Measurements from ENCODE around the gene MCHR2. TPM values are rescaled to one million over a fixed set of nuclear protein-coding genes. Genes with fewer than 3 reads are reported as not detected.

Gene MCHR2
- total and polyA plus RNA-seq, 9 donors: not detected

DNA sequence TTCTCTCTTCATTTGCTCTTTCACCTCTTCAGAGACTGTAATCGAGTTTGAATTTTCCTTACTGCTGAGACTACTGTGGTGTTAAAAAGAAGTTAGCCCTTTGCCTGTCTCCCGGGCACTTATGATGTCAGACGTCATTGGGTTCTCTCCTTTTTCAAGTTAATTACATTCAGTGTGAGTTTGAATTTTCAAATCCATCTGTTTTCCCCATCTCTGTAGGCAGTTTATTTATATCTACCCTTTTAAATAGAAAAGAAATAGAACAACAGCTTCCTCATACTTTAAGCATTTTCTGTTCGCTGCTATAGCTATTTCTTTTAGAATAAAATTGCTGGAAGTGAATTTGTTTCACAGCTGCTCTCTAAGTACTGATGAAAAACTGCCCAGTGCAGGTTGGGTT is 81.4 kb downstream of the MCHR2 start:
- no peaks in the 10 kb centered on the region for H3K9me3 ChIP-seq (replicated peaks; ENCODE audit: control insufficient read depth, low read depth, low read length)
- DNase-seq: peak; percentile 27
- H3K27ac ChIP-seq (ENCODE audit: low read length): no peak overlapping the region
- no peaks in the 10 kb centered on the region for H3K27me3 ChIP-seq (ENCODE audit: control insufficient read depth, insufficient read depth, low read length)
- H3K36me3 ChIP-seq (ENCODE audit: control insufficient read depth, insufficient read depth, low read length): no peaks in the 10 kb centered on the region
- no peak overlapping the region for H3K4me3 ChIP-seq (ENCODE audit: low read length)
- H3K4me1 ChIP-seq (ENCODE audit: control insufficient read depth, insufficient read depth, low read length): no peaks in the 10 kb centered on the region
- no CpG with 5 or more reads among the region's 4 CpGs for WGBS (ENCODE audit: insufficient coverage)

- Histone ChIP-seq H3K4me1 (ENCODE audit: control insufficient read depth, insufficient read depth, low read length) (no peaks in the 10 kb centered on the region), H3K36me3 (ENCODE audit: control insufficient read depth, insufficient read depth, low read length) (no peaks in the 10 kb centered on the region), H3K4me3 (ENCODE audit: low read length) (no peak overlapping the region), H3K27me3 (ENCODE audit: control insufficient read depth, insufficient read depth, low read length) (no peaks in the 10 kb centered on the region), H3K27ac (ENCODE audit: low read length) (no peak overlapping the region), H3K9me3 (replicated peaks; ENCODE audit: control insufficient read depth, low read depth, low read length) (no peaks in the 10 kb centered on the region)
- WGBS (ENCODE audit: insufficient coverage): no CpG with 5 or more reads among the region's 4 CpGs
- DNase-seq: peak; percentile 15
Observed at GRCh38 chr6:99905209-99906106, 88.6 kb downstream of the MCHR2 start.

DNA sequence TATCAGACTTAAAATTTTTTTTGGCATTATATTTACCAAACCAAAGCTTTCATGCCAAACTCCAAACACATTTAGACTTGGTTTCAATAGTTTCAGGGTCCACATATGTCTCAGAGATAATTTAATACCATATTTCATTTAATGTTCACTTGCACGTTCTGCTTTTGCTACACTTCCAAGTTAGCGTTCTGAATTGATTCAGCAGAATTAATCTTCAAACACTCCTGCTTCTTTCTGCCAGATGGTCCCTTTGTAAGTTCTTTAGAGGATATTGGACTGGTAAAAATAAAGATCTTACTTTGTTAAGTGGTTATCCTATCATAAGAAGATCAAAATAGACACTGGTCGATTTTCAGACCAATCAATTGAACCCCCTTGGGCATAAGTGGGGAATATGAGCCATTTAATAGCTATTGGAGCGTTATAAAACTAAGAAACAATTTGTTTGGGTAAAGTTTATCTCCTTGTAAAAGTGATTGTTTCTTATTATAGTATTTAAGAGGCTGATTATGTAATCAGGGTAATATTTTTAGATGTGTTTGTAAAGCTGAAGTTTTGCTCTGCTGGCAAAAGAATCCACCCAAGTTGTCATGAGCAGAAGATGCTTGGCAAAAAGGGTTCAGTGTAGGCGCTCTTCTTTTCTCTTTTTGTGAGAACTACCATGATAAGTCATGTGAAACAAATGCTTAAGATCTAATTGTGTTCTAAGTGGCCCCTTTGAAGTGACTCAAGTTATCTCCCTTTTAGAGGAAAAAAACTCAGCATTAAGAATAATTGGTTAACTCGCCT is 92.2 kb downstream of the MCHR2 start:
- WGBS (ENCODE audit: insufficient coverage): no CpG with 5 or more reads among the region's 6 CpGs
- no peaks in the 10 kb centered on the region for H3K4me1 ChIP-seq (ENCODE audit: control insufficient read depth, insufficient read depth, low read length)

GRCh38 chr6:99894815-99895214 is 99.2 kb downstream of the MCHR2 start:
- Histone ChIP-seq H3K4me3 (ENCODE audit: low read length) (no peak overlapping the region), H3K9me3 (replicated peaks; ENCODE audit: control insufficient read depth, low read depth, low read length) (no peaks in the 10 kb centered on the region), H3K4me1 (ENCODE audit: control insufficient read depth, insufficient read depth, low read length) (no peaks in the 10 kb centered on the region), H3K27me3 (ENCODE audit: control insufficient read depth, insufficient read depth, low read length) (no peaks in the 10 kb centered on the region), H3K36me3 (ENCODE audit: control insufficient read depth, insufficient read depth, low read length) (no peaks in the 10 kb centered on the region), H3K27ac (ENCODE audit: low read length) (no peak overlapping the region)
- no peak for DNase-seq
- 57% methylated on average over 1 of the region's 3 CpGs for WGBS (ENCODE audit: insufficient coverage)

More for the DNA sequence above, 92.2 kb downstream of the MCHR2 start:
- H3K27ac ChIP-seq (ENCODE audit: low read length): no peak overlapping the region
- H3K36me3 ChIP-seq (ENCODE audit: control insufficient read depth, insufficient read depth, low read length): no peaks in the 10 kb centered on the region
- H3K9me3 ChIP-seq (replicated peaks; ENCODE audit: control insufficient read depth, low read depth, low read length): no peaks in the 10 kb centered on the region
- H3K27me3 ChIP-seq (ENCODE audit: control insufficient read depth, insufficient read depth, low read length): no peaks in the 10 kb centered on the region
- H3K4me3 ChIP-seq (ENCODE audit: low read length): no peak overlapping the region
- peak; percentile 2 for DNase-seq

DNA sequence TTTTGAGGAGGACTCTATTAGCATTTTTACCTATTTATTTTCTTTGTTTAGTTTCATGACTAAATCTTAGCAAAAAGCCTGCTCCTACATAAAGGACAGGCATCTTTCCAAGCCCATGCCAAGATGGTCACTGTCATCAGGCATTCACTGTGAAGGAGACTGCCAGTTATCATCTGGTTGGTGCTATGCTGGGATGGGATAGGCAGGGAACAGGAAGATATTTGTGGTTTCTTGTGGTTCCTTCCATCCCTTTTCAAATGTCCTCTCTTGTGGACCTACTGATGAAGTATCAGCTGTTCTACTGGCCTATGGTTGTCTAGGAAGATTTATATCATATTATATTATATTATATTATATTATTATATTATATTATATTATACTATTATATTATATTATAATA is 107.0 kb downstream of the MCHR2 start:
- Histone ChIP-seq H3K4me3 (ENCODE audit: low read length) (no peak overlapping the region), H3K9me3 (replicated peaks; ENCODE audit: control insufficient read depth, low read depth, low read length) (no peaks in the 10 kb centered on the region), H3K4me1 (ENCODE audit: control insufficient read depth, insufficient read depth, low read length) (no peaks in the 10 kb centered on the region), H3K36me3 (ENCODE audit: control insufficient read depth, insufficient read depth, low read length) (no peaks in the 10 kb centered on the region), H3K27ac (ENCODE audit: low read length) (no peak overlapping the region), H3K27me3 (ENCODE audit: control insufficient read depth, insufficient read depth, low read length) (no peaks in the 10 kb centered on the region)
- DNase-seq: no peak

DNA sequence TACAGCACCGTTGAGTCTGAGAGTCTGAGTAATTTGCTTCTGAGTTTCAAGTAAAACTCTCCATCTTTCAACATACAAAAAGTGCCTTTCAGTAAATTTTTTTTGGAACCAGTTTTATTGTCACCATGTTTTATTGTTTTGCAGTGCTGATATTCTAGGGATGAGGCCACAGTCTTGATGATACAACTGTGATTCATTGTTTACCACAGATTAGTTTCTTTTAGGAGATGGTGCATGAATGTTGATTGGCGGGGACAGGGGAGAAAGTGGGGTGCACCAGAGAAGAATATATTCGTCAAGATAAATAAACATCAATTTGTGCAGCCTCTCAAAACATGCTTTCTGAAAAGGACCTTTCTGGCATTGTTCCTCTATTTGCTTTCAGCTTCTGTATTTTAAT is 109.0 kb downstream of the MCHR2 start:
- H3K4me1 ChIP-seq (ENCODE audit: control insufficient read depth, insufficient read depth, low read length): no peaks in the 10 kb centered on the region
- no peaks in the 10 kb centered on the region for H3K27me3 ChIP-seq (ENCODE audit: control insufficient read depth, insufficient read depth, low read length)
- no peaks in the 10 kb centered on the region for H3K9me3 ChIP-seq (replicated peaks; ENCODE audit: control insufficient read depth, low read depth, low read length)
- H3K27ac ChIP-seq (ENCODE audit: low read length): no peak overlapping the region
- 100% methylated on average over 1 of the region's 3 CpGs for WGBS (ENCODE audit: insufficient coverage)
- no peak for DNase-seq
- no peaks in the 10 kb centered on the region for H3K36me3 ChIP-seq (ENCODE audit: control insufficient read depth, insufficient read depth, low read length)
- H3K4me3 ChIP-seq (ENCODE audit: low read length): no peak overlapping the region

GRCh38 chr6:99882128-99882702 is 111.8 kb downstream of the MCHR2 start:
- Histone ChIP-seq H3K27me3 (ENCODE audit: control insufficient read depth, insufficient read depth, low read length) (no peaks in the 10 kb centered on the region), H3K4me3 (ENCODE audit: low read length) (no peak overlapping the region)
- no peak for DNase-seq

GRCh38 chr6:99879431-99879830 is 114.6 kb downstream of the MCHR2 start:
- no peaks in the 10 kb centered on the region for H3K36me3 ChIP-seq (ENCODE audit: control insufficient read depth, insufficient read depth, low read length)
- no peak overlapping the region for H3K4me3 ChIP-seq (ENCODE audit: low read length)
- WGBS (ENCODE audit: insufficient coverage): no CpG with 5 or more reads among the region's 3 CpGs
- H3K4me1 ChIP-seq (ENCODE audit: control insufficient read depth, insufficient read depth, low read length): no peaks in the 10 kb centered on the region
- DNase-seq: no peak
- no peaks in the 10 kb centered on the region for H3K27me3 ChIP-seq (ENCODE audit: control insufficient read depth, insufficient read depth, low read length)
- H3K9me3 ChIP-seq (replicated peaks; ENCODE audit: control insufficient read depth, low read depth, low read length): no peaks in the 10 kb centered on the region
- H3K27ac ChIP-seq (ENCODE audit: low read length): no peak overlapping the region

More at GRCh38 chr6:99882128-99882702, 111.8 kb downstream of the MCHR2 start:
- Histone ChIP-seq H3K9me3 (replicated peaks; ENCODE audit: control insufficient read depth, low read depth, low read length) (no peaks in the 10 kb centered on the region), H3K27ac (ENCODE audit: low read length) (no peak overlapping the region), H3K36me3 (ENCODE audit: control insufficient read depth, insufficient read depth, low read length) (no peaks in the 10 kb centered on the region), H3K4me1 (ENCODE audit: control insufficient read depth, insufficient read depth, low read length) (no peaks in the 10 kb centered on the region)
- WGBS (ENCODE audit: insufficient coverage): no CpG with 5 or more reads among the region's 4 CpGs

DNA sequence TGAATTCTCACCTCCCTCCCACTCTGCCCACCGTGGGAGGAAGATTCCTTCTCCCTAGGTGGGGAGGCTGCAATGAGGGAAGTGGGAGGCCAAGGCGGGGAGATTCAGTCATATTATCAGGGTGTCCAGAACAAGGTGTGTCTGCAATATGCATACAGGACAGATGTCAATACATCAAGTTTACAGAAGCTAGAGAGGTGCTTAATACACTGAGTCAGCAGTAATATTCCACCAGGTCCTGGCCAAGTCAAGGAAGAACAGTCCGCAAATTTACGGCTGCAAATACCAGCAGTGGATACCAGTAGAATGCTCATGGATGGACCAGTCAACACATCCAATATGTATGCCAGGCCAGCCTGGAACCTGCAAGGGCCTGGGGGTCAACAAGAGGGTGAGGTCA is 119.0 kb downstream of the MCHR2 start:
- Histone ChIP-seq H3K36me3 (ENCODE audit: control insufficient read depth, insufficient read depth, low read length) (no peaks in the 10 kb centered on the region), H3K27ac (ENCODE audit: low read length) (no peak overlapping the region), H3K27me3 (ENCODE audit: control insufficient read depth, insufficient read depth, low read length) (no peaks in the 10 kb centered on the region), H3K4me1 (ENCODE audit: control insufficient read depth, insufficient read depth, low read length) (no peaks in the 10 kb centered on the region), H3K9me3 (replicated peaks; ENCODE audit: control insufficient read depth, low read depth, low read length) (no peaks in the 10 kb centered on the region), H3K4me3 (ENCODE audit: low read length) (no peak overlapping the region)
- no peak for DNase-seq
- WGBS (ENCODE audit: insufficient coverage): 100% methylated on average over 2 of the region's 4 CpGs

GRCh38 chr6:99873084-99873483 is 120.9 kb downstream of the MCHR2 start:
- DNase-seq: no peak
- H3K9me3 ChIP-seq (replicated peaks; ENCODE audit: control insufficient read depth, low read depth, low read length): no peaks in the 10 kb centered on the region
- H3K27ac ChIP-seq (ENCODE audit: low read length): no peak overlapping the region
- H3K27me3 ChIP-seq (ENCODE audit: control insufficient read depth, insufficient read depth, low read length): peaks cover 6% of the 10 kb centered on the region
- H3K4me3 ChIP-seq (ENCODE audit: low read length): no peak overlapping the region
- 57% methylated on average over 1 of the region's 2 CpGs for WGBS (ENCODE audit: insufficient coverage)
- no peaks in the 10 kb centered on the region for H3K4me1 ChIP-seq (ENCODE audit: control insufficient read depth, insufficient read depth, low read length)
- H3K36me3 ChIP-seq (ENCODE audit: control insufficient read depth, insufficient read depth, low read length): no peaks in the 10 kb centered on the region
